ENCODE data around the gene KLHL22. TPM values are rescaled to one million over a fixed set of nuclear protein-coding genes. Genes with fewer than 3 reads are reported as not detected.

The KLHL22 gene
- total and polyA plus RNA-seq, 2 donors (not counting 1 experiment from before 2014, with no cell fraction given), result 17.4 to 35.3 TPM

DNA sequence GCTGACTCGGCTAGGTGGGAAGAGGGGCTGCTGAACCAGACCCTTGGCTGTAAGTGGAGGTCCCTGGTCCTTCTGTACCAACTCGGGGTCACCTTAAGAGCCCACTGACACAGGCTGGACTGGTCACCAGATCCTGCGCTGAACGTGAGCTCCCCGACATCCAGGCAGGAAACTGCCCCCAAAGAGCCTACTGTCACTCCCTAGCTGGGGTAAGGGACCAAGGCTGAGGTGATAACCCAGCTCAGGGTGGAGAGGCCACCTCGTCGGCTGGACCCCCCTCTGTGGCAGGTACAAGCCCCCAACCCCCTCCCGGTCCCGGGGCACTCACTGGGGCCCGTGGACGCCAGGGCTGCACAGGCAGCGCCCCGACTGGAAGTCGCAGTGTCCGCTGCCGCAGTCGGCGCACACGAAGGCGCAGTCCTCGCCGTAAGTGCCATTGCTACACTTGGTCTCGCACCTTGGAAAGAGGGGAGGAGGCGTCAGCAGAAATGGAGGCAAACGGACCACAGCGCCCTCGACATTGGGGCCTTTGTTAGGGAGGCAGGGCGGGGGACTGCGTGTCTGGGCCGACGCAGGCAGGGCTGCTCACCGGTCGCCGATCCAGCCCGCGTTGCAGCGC is 65.4 kb downstream of the KLHL22 start:
- Histone ChIP-seq H3K9me3 (ENCODE audit: control insufficient read depth, insufficient read depth, low read depth, low read length) (no peaks in the 10 kb centered on the region), H3K9ac (ENCODE audit: insufficient read depth, low read length) (no peak overlapping the region), H3K4me2 (ENCODE audit: extremely low read depth, insufficient read depth, low read length) (no peak overlapping the region), H3K4me1 (ENCODE audit: control insufficient read depth, extremely low read depth, insufficient read depth, low read length) (peaks cover 3% of the 10 kb centered on the region), H3K4me3 (replicated peaks in 1 of 4; ENCODE audit: control extremely low read depth in 1 of 4, insufficient read depth in 1 of 4, low read depth in 3 of 4, low read length in 4 of 4) (no peak overlapping the region), H3K79me2 (ENCODE audit: control insufficient read depth, insufficient read depth, low read length) (peaks cover 25% of the 10 kb centered on the region), H3K27ac (ENCODE audit: insufficient read depth, low read length) (no peak overlapping the region), H3K27me3 (ENCODE audit: control insufficient read depth, insufficient read depth, low read length) (no peaks in the 10 kb centered on the region), H3K36me3 (ENCODE audit: control insufficient read depth, insufficient read depth, low read length) (peaks cover 18% of the 10 kb centered on the region), H2AFZ (ENCODE audit: low read length) (no peak overlapping the region), H4K20me1 (ENCODE audit: control insufficient read depth, extremely low read depth, insufficient read depth, low read length) (no peaks in the 10 kb centered on the region)
- TF ChIP-seq, protein P1, sequence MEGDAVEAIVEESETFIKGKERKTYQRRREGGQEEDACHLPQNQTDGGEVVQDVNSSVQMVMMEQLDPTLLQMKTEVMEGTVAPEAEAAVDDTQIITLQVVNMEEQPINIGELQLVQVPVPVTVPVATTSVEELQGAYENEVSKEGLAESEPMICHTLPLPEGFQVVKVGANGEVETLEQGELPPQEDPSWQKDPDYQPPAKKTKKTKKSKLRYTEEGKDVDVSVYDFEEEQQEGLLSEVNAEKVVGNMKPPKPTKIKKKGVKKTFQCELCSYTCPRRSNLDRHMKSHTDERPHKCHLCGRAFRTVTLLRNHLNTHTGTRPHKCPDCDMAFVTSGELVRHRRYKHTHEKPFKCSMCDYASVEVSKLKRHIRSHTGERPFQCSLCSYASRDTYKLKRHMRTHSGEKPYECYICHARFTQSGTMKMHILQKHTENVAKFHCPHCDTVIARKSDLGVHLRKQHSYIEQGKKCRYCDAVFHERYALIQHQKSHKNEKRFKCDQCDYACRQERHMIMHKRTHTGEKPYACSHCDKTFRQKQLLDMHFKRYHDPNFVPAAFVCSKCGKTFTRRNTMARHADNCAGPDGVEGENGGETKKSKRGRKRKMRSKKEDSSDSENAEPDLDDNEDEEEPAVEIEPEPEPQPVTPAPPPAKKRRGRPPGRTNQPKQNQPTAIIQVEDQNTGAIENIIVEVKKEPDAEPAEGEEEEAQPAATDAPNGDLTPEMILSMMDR (conservative IDR thresholded peaks at IDR 0.05 in 1 of 2, IDR thresholded peaks at IDR 0.05 in 1 of 2; ENCODE audit: low read depth in 1 of 2, low read length in 2 of 2), result no peak
- TF ChIP-seq EZH2 (IDR thresholded peaks at IDR 0.05; ENCODE audit: low read length, missing control alignments), result no peak
- DNase-seq (ENCODE audit: low read depth in 2 of 2), result no peak

DNA sequence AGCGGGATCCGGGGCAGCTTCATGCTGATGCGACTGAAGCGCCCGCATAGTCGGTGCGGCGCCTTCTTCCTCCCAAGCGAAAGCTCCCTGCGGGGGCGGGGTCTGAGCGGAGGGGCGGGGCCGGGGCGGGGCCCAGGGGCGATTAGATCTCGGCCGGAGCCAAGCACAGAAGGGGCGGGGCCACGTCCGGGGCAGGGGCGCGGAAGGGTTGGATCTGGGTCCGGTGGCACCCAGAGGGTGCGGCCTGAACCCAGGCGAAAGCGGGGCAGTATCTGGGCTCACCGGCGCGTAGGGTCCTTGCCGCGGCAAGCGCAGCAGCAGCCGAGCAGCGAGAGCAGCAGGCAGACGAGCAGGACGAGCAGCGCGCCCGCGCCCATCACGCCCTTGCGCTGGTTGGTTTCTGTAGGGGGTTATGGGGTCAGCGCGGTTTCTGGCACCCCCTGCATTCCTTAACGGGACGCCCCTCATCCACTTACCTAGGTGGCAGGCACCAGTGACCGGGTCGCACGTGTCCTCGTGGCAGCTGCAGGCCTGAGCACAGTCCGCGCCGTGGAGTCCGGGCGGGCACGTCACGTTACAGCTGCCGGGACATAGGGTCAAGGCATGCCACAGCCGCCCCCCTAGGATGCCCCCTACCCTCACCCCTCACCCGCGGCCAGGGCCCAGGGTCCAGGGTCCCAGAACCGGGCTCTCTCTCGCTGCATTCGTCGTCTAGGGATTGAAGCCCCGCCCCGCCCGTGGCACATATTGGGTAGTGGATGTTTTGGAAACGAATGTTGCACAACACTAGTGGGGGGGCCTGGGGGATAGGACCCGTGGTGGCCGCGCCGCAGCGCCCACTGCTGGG is 66.1 kb downstream of the KLHL22 start:
- H4K20me1 ChIP-seq (ENCODE audit: control insufficient read depth, extremely low read depth, insufficient read depth, low read length), result no peaks in the 10 kb centered on the region
- H3K36me3 ChIP-seq (ENCODE audit: control insufficient read depth, insufficient read depth, low read length), result peaks cover 21% of the 10 kb centered on the region

More for the DNA sequence above, 66.1 kb downstream of the KLHL22 start:
- Histone ChIP-seq H3K27ac (ENCODE audit: insufficient read depth, low read length) (no peak overlapping the region), H3K79me2 (ENCODE audit: control insufficient read depth, insufficient read depth, low read length) (peaks cover 17% of the 10 kb centered on the region), H3K27me3 (ENCODE audit: control insufficient read depth, insufficient read depth, low read length) (no peaks in the 10 kb centered on the region), H2AFZ (ENCODE audit: low read length) (no peak overlapping the region), H3K4me3 (replicated peaks in 1 of 4; ENCODE audit: control extremely low read depth in 1 of 4, insufficient read depth in 1 of 4, low read depth in 3 of 4, low read length in 4 of 4) (no peak overlapping the region), H3K9ac (ENCODE audit: insufficient read depth, low read length) (no peak overlapping the region), H3K4me1 (ENCODE audit: control insufficient read depth, extremely low read depth, insufficient read depth, low read length) (no peaks in the 10 kb centered on the region), H3K9me3 (ENCODE audit: control insufficient read depth, insufficient read depth, low read depth, low read length) (no peaks in the 10 kb centered on the region), H3K4me2 (ENCODE audit: extremely low read depth, insufficient read depth, low read length) (no peak overlapping the region)
- DNase-seq (ENCODE audit: low read depth in 2 of 2), result no peak
- TF ChIP-seq, protein P1 (conservative IDR thresholded peaks at IDR 0.05 in 1 of 2, IDR thresholded peaks at IDR 0.05 in 1 of 2; ENCODE audit: low read depth in 1 of 2, low read length in 2 of 2), result no peak
- TF ChIP-seq EZH2 (IDR thresholded peaks at IDR 0.05; ENCODE audit: low read length, missing control alignments), result no peak
